Thyroid gland (tissue), 4 donors: Measurements from ENCODE around the gene C11orf21. TPM values are rescaled to one million over a fixed set of nuclear protein-coding genes. Genes with fewer than 3 reads are reported as not detected.

Experiments used
- DNase-seq, 2 donors: peaks; one replicate each; pipeline ENCODE4 v3.0.0-alpha.2; 2019
- H3K27ac ChIP-seq, 3 donors: fragments of 200-600 bp; sonication (generic); 1 replicate in 2 of 3; 2 replicates in 1 of 3; pipeline ENCODE4 v1.5.1; 2016 to 2019; ENCODE audit warnings: mild to moderate bottlenecking in 1 of 3, moderate library complexity in 1 of 3
- H3K27me3 ChIP-seq: fragments of 200-600 bp; sonication (generic); one replicate; pipeline ENCODE4 v1.5.1; 2019
- H3K36me3 ChIP-seq, 2 donors: fragments of 200-600 bp; sonication (generic); one replicate each; pipeline ENCODE4 v1.5.1; 2016 to 2019
- H3K4me1 ChIP-seq, 2 donors: fragments of 200-600 bp; sonication (generic); one replicate each; pipeline ENCODE4 v1.5.1; 2017 to 2019
- H3K4me3 ChIP-seq, 3 donors: fragments of 200-600 bp; sonication (generic); replicated peaks in 1 of 3; 1 replicate in 2 of 3; 2 replicates in 1 of 3; pipeline ENCODE4 v1.5.1; 2016; ENCODE audit warnings: mild to moderate bottlenecking in 1 of 3
- H3K9me3 ChIP-seq: fragments of 200-600 bp; sonication (generic); one replicate; pipeline ENCODE4 v1.5.1; 2017
- POLR2A ChIP-seq, 2 donors: fragments of 450-650 bp; IDR thresholded peaks; one replicate each; pipeline ENCODE4 v1.6.1; 2017; ENCODE audit warnings: antibody characterized with exemption in 2 of 2, mild to moderate bottlenecking in 2 of 2, moderate library complexity in 1 of 2
- WGBS, 2 donors: methylation state at CpG; one replicate each; pipeline ENCODE4 v1.1.5; 2017; 5-methylcytosine and 5-hydroxymethylcytosine counted together
- intact Hi-C: fragments of 100-400 bp; cut with DNase I; formaldehyde crosslinking; loops from one replicate; pipeline ENCODE4 v1.15.1; 2023
- total RNA-seq, 4 donors: library from RNA; depleted of rRNA; stranded (reverse); fragments of >200 nt; gene quantifications; one replicate each; pipeline ENCODE4 v1.2.3, GENCODE V29; 2016
- TF ChIP-seq, protein P1 (sequence below), 6 experiments: fragments of 200-600 bp in 3 of 6; fragments of 450-650 bp in 3 of 6; sonication (generic) in 3 of 6; IDR thresholded peaks; one replicate each; pipeline ENCODE4 v1.5.1; 2016 to 2019; ENCODE audit warnings: antibody characterized with exemption in 6 of 6, mild to moderate bottlenecking in 2 of 6, inconsistent platforms in 1 of 6, moderate library complexity in 1 of 6

Gene C11orf21
- total RNA-seq, 4 donors from 2014 or later = 0.15 to 0.67 (median 0.45) TPM

DNA sequence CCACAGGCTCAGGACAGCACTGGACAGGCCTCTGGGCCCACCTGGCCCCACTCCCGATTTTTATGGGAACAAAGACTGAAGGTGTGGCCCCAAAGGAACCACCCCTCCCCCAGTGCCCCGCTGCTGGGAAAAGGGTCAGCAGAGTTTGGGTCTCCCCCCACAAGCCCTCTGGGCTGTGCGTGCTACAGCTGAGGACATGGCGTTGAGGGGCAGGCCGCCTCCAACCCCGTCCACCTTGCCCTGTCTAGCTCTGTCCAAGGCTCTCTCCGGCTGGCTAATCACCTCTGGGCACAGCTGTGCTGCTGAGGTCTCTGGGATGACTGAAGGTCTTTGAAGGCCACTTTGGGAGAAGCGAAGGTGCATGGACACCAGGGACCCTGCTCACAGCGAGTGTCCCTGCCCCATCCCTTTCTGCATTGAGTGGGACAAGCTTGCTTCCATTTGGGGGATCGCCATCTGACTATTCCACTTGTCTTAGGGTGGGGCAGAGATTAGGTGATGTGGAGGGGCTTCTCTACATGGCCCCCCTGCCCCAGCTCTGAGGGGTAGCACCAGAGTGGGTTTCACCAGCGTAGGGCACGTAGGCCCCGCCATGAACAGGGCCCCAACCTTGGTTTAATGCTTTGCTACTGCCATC lies 37.9 kb downstream of the C11orf21 start:
- Histone ChIP-seq H3K36me3 (no peaks in the 10 kb centered on the region), H3K4me1 (peaks cover 0 to 6% of the 10 kb centered on the region in 2 donors), H3K27ac (no peak overlapping the region), H3K27me3 (no peaks in the 10 kb centered on the region), H3K9me3 (no peaks in the 10 kb centered on the region), H3K4me3 (no peak overlapping the region)
- TF ChIP-seq, protein P1, sequence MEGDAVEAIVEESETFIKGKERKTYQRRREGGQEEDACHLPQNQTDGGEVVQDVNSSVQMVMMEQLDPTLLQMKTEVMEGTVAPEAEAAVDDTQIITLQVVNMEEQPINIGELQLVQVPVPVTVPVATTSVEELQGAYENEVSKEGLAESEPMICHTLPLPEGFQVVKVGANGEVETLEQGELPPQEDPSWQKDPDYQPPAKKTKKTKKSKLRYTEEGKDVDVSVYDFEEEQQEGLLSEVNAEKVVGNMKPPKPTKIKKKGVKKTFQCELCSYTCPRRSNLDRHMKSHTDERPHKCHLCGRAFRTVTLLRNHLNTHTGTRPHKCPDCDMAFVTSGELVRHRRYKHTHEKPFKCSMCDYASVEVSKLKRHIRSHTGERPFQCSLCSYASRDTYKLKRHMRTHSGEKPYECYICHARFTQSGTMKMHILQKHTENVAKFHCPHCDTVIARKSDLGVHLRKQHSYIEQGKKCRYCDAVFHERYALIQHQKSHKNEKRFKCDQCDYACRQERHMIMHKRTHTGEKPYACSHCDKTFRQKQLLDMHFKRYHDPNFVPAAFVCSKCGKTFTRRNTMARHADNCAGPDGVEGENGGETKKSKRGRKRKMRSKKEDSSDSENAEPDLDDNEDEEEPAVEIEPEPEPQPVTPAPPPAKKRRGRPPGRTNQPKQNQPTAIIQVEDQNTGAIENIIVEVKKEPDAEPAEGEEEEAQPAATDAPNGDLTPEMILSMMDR (IDR thresholded peaks at IDR 0.05) = no peak
- no peak for TF ChIP-seq POLR2A (IDR thresholded peaks at IDR 0.05)
- WGBS, 2 donors = 97 to 98% methylated on average over 5 to 13 of the region's 13 CpGs
- intact Hi-C loops = no loop called here
- no peak for DNase-seq

DNA sequence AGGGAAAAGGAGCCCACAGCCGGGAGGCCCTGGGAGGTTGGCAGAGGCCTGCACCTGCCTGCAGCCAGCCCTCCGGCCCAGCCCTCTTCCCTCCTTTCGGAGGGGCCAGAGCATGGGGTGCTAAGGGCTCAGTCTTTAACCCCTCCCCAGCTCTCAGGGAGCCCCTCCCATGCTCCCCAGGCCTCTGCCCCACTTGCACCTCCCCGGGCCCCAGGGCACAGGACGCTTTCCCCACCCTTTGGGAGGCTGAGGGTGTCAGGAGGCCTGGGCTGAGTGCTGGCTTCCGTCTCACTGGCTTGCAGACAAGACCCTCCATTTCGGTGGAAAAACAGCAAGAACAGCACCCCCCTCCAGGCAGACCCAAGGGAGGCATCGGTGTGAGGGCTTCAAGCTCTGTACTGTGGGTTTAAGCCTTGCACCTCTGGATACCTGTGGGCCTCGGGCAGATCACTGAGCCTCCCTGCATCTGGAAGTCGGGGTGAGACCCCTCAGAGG lies 38.6 kb downstream of the C11orf21 start:
- 93 to 97% methylated on average over 3 to 4 of the region's 10 CpGs for WGBS, 2 donors
- Histone ChIP-seq H3K9me3 (no peaks in the 10 kb centered on the region), H3K4me3 (no peak overlapping the region), H3K36me3 (no peaks in the 10 kb centered on the region), H3K4me1 (no peaks in the 10 kb centered on the region), H3K27me3 (no peaks in the 10 kb centered on the region), H3K27ac (no peak overlapping the region)
- intact Hi-C loops = no loop called here
- TF ChIP-seq POLR2A (IDR thresholded peaks at IDR 0.05) = no peak
- TF ChIP-seq, protein P1 (IDR thresholded peaks at IDR 0.05) = no peak
- DNase-seq = no peak

DNA sequence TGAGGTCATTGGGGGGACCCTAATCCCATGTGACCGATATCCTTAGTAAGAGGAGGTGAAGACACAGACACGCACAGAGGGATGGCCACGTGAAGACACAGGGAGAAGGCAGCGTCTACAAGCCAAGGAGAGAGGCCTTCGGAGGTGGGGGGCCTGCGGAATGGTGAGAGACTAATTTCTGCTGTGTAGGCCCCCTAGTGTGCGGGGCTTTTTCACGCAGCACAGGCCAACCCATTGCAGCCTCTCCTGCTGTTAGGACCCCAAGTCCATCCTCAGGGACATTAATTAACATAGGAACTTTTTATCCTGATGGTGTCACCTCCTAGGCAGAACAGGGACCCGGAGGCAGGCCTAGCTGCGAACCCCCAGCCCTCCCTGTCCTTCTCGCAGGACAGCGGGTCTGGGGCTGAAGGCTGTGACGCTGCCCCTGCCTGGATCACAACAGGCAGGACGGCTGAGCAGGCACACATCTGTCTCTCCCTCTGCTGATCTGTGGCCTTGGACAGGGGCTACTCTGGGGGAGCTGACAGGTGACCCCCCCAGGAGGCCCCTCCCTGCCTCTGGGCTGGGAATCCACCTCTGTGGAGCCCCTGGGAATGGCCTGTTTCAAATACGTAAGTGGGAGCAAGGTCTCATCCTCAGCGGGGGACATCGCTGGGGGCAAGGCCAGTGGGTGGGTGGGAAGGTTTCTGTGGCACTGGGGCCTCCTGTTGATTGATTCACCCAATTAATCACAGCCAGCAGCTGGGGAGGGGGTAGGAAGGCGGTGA lies 39.2 kb downstream of the C11orf21 start:
- intact Hi-C loops = no loop called here
- H3K9me3 ChIP-seq = no peaks in the 10 kb centered on the region
- 92 to 93% methylated on average over 16 to 18 of the region's 18 CpGs for WGBS, 2 donors
- no peak overlapping the region for H3K4me3 ChIP-seq
- no peaks in the 10 kb centered on the region for H3K36me3 ChIP-seq
- peaks cover 0 to under 1% of the 10 kb centered on the region in 2 donors for H3K4me1 ChIP-seq
- no peaks in the 10 kb centered on the region for H3K27me3 ChIP-seq
- H3K27ac ChIP-seq = no peak overlapping the region
- TF ChIP-seq, protein P1 (IDR thresholded peaks at IDR 0.05) = no peak
- TF ChIP-seq POLR2A (IDR thresholded peaks at IDR 0.05) = no peak
- no peak for DNase-seq

DNA sequence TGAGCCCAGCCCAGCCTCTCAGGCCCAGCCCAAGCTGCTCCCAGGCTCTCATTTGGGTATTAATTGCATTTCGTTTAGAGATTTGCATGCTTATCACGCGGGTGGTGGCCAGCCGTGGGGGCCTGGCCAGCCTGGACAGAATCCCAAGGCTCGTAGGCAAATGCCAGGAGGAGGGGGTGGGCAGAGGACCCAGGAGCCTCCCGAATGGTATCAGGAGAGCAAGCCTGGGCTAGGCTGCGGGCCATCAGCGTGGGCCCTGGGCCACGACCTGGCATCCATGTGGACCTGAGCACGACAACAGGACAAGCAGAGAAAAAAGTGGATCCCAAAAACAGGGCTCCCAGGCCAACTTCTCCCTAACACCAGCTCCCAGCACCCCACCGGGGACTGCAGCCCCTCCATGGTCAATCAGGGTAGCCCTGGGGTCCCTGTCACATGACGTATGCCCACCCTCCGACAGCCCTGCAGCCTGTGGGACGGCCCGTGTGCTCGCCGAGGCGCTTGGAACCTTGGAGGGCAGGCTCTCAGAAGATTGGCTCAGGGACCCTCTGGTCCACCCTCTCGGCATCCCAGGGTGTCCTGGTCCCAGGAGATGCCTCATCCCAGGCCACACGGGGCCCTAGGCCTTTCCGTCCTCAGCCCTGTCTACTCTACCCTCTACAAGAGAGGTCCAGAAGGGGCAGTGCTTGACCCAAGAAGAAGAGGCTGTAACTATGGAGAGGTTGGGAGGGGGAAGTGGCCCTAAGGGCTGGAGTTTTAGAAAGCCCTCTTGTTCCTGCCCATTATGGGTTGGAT lies 40.1 kb downstream of the C11orf21 start:
- Histone ChIP-seq H3K9me3 (no peaks in the 10 kb centered on the region), H3K4me3 (no peak overlapping the region), H3K4me1 (peaks cover 6 to 9% of the 10 kb centered on the region in 2 donors), H3K27me3 (no peaks in the 10 kb centered on the region), H3K36me3 (no peaks in the 10 kb centered on the region), H3K27ac (no peak overlapping the region)
- 77 to 95% methylated on average over 13 to 18 of the region's 21 CpGs for WGBS, 2 donors
- no peak for TF ChIP-seq POLR2A (IDR thresholded peaks at IDR 0.05)
- intact Hi-C loops = no loop called here
- DNase-seq = no peak

DNA sequence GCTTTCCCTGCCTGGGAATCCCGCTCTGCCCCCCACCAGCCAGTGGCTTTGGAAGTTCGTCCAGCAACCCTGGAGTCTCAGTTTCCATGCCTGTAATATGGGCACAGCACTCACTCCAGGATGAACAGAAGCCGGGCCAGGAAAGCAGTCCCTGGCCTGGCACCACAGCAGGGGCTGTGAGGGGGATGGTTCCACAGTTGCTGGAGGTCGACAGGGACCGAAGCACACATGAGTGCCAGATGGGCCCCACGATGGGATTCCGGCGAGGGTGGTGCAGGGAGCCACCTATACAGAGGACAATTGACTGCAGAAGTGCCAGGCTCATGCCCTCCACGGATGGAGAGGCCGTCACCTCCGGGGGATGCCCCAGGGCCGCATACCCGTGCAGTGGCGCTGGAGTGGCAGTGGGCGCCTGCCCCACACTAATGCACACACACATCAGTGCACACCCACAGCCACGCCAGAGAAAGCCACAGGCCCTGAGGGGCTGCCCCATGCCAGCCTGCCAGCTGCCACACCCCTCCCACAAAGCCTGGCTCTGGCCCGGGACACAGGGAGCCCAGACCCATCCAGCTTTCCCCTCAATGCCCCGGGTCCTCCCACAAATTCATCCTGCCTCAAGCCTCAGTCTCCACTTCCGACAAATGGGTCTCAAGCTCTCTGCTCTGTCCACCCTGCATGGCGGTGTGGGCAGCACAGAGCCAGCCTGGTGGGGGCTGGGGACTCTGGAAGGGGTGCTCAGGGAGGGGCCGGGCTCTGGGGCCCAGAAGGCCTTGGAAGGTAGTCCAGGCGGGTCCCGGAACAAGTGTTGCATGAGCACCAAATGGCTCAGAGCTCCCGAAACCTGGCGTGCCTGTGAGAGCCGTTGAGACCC lies 41.0 kb downstream of the C11orf21 start:
- no peak for DNase-seq
- no peak for TF ChIP-seq POLR2A (IDR thresholded peaks at IDR 0.05)
- TF ChIP-seq, protein P1 (IDR thresholded peaks at IDR 0.05) = no peak
- no peak overlapping the region for H3K4me3 ChIP-seq
- H3K36me3 ChIP-seq = no peaks in the 10 kb centered on the region
- 77 to 86% methylated on average over 21 to 26 of the region's 26 CpGs for WGBS, 2 donors
- H3K9me3 ChIP-seq = no peaks in the 10 kb centered on the region
- intact Hi-C loops = no loop called here
- no peaks in the 10 kb centered on the region for H3K27me3 ChIP-seq
- no peak overlapping the region for H3K27ac ChIP-seq
- peaks cover 6 to 11% of the 10 kb centered on the region in 2 donors for H3K4me1 ChIP-seq
